Stimulated activated CD4-positive, alpha-beta T cell treated with anti-CD3 and anti-CD28 coated beads, Interleukin-2, amount 100 ng/mL, for 24 hours (primary cell): Measurements from ENCODE around the gene RAPGEF2.
"Not testable (repeated sequence)": the region's sequence is repeated elsewhere in the genome, so short reads cannot be mapped to it uniquely, and the experiment has no call there.

Source experiments
- DNase-seq, 2 donors: peaks; one replicate each; pipeline ENCODE4 v3.0.0-alpha.2; 2020

Gene RAPGEF2

DNA sequence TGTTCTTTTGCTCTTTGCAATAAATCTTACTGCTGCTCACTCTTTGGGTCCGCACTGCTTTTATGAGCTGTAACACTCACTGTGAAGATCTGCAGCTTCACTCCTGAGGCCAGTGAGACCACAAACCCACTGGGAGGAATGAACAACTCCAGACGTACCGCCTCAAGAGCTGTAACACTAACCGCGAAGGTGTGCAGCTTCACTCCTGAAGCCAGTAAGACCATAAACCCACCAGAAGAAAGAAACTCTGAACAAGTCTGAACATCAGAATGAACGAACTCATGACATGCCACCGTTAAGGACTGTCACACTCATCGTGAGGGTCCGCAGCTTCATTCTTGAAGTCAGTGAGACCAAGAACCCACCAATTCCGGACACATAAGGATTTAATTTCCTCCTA, 276.2 kb downstream of the RAPGEF2 start:
- DNase-seq, result not testable (repeated sequence)

DNA sequence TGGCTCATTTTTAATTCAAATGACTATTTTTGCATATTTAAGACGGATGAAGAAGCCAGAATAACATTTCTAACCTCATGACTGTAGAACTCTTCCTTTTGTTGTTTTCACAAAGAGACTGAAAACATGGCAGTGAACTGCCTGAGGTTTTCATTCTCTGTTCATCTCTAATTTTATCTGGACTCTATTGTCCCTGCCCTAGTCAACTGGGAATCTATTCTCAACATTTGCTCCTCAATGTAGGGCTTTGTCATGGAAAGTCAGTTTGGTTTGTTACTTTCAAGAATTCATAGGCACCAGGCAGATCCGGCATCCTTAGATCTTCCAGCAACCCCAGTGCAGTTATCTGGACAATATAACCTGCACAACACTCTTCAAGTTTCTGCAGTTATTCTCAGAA, 277.0 kb downstream of the RAPGEF2 start:
- DNase-seq, result no peak

DNA sequence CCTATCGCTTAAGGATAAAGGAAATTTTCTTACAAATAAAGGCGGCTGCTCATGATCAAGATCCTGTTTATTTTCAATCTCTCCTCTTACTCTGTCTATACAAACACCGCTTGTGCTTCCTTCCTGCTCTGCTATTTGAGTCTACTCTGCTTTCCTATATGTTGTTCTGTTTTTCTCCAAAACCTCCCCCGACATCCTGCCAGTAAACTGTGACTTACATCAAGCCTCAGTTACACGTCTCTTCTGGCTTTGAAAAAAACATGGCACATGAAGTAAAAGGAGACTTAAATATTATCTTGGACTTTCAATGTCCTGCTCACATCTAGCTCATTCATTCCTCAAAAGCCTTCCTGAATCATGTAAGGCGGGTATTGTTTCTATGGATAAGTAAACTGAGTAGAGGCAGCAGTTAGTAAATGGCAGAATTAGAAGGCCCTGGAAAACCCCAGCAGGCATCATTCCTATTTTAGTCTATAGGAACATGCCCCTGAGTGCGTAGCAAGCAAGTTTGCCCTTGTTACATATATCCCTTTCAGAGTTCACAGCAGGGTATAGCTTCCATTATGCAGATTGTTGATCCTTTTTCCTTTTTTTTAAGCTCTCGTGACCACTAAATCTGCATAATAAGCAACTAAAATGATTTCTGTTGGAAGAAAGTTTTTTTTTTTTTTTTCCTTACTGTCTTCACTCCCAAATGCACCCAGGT, 280.1 kb downstream of the RAPGEF2 start:
- DNase-seq, result no peak

DNA sequence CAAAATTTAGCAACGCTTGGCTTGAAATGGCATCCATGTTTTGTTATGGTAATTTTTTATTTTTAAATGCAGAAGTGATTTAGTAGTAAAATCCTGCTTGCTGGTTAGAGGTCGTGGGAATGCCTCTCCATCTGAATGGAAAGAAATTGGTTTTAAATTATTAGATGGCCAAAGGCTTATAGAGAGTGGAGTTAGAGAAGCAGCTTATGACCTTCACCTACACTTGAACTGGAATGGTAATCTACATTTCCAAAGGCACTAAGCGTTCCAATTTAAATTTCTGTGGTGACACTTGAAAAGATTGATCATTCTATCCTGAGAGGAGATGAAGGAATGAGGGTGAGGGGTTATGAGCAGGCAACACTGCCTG, 280.7 kb downstream of the RAPGEF2 start:
- no peak for DNase-seq

DNA sequence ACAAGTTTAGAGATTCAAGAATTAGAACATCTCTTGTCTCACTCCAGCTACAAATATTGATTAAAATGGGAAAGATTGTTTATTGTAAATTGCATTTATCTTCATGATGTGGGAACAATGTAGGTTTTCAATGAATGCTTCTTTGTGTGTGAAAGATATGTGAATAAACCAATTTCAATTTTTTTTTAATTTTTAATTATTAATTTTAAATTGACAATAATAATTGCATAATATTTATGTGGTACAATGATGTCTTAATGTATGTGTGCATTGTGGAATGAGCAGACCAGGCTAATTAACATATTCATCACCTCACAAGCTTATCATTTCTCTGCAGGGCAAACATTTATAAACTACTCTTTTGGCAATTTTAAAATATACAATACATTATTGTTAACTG, 281.1 kb downstream of the RAPGEF2 start:
- DNase-seq, result no peak

DNA sequence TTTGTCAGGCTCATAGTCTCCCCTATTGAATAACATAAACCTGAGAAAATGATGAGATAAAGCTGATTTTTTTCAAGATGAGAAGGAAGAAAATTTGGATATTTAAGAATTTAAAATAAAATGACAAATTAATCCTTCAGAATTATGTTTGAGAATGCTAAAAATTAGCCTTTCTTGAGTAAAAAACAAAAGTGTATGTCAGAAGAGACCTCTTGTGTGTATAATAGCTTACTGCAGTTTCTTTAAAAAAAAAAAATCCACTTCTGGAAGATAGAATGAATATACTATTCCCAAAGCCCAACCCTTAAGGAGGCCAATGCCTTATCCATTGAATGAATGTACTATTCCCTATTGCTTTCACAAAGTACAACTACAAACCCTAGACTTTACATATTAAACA, 281.8 kb downstream of the RAPGEF2 start:
- DNase-seq, result no peak

DNA sequence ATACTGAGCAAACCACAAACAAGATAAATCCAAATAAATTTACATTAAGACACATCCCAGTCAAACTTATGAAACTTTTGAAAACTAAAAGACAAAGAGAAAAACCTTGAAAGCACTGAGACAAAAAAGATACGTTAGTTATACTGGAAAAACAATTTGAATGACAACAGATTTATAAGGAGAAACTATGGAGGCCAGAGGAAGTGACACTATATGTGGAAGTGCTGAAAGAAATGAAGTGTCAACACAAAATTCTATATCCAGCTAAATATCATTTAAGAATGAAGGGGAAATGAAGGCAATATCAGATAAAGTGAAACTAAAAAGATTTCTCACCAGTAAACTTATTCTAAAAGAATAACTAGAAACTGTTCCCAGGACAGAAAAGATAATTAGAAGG, 283.7 kb downstream of the RAPGEF2 start:
- no peak for DNase-seq

DNA sequence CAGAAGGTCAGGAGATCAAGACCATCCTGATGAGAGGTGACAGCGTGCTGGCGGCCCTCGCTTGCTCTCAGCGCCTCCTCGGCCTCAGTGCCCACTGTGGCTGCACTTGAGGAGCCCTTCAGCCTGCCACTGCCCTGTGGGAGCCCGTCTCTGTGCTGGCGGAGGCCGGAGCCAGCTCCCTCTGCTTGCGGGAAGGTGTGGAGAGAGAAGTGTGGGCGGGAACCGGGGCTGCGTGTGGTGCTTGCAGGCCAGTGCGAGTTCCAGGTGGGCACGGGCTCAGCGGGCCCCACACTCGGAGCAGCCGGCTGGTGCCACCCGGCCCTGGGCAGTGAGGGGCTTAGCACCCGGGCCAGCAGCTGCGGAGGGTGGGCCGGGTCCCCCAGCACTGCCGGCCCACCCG, 286.9 kb downstream of the RAPGEF2 start:
- DNase-seq, result no peak

DNA sequence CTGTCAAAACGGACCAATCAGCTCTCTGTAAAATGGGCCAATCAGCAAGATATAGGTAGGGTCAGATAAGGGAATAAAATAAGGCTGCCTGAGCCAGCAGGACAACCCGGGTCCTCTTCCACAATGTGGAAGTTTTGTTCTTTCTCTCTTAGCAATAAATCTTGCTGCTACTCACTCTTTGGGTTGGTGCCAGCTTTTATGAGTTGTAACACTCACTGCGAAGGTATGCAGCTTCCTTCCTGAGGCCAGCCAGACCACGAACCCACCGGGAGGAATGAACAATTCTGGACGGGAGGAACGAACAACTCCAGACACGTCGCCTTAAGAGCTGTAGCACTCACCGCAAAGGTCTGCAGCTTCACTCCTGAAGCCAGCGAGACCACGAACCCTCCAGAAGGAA, 287.8 kb downstream of the RAPGEF2 start:
- no peak for DNase-seq

DNA sequence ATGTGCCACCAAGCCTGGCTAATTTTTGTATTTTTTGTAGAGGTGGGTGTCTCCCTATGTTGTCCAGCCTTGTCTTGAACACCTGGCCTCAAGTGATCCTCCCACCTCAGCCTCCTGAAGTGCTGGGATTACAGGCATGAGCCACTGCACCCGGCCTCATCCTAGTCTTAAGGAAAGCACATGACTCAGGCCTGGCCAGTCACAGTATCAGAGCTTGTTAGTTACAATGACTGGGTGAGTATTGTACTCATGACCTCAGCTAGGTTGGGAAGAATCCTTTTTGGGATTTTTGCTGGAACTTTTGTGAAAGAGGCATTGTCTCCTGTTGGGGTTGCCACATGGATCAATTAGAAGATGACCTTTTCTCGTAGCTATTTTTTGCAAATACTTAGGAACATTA, 292.8 kb downstream of the RAPGEF2 start:
- no peak for DNase-seq

DNA sequence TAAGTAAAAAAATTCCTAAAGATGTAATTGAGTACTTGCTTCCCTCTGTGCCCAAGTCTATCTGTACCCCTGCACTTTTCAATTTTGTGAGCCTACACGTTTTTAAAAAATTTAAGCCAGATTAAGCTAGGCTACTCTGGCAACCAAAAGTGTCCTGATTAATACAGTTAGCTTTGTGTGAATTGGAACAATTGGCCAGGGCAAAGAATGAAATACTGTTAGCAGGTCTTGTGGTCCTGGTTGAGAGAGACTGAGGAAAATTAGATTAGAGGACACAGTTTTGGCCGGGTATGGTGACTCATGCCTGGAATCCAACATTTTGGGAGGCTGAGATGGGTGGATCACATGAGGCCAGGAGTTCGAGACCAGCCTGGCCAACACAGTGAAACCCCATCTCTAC, 293.3 kb downstream of the RAPGEF2 start:
- no peak for DNase-seq

DNA sequence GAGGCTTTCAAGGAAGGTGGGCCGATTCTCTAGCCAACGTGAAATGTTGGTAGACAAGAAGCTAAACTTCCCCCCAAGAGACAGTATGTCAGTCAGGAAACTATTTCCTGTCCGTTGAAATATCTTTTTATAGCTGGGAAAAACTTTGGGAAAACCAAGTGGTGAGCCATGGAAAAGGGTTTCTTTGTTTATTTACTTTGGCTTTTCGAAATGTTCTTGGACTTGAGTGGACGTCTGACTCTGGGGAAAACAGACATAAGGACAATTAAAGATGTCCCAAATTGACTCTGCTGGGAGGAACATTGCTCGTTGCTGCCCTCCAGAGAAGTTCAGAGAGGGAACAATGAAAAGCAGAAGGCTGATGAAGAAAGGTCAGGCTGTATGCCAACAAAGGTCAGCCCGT, 295.4 kb downstream of the RAPGEF2 start:
- DNase-seq, result no peak

DNA sequence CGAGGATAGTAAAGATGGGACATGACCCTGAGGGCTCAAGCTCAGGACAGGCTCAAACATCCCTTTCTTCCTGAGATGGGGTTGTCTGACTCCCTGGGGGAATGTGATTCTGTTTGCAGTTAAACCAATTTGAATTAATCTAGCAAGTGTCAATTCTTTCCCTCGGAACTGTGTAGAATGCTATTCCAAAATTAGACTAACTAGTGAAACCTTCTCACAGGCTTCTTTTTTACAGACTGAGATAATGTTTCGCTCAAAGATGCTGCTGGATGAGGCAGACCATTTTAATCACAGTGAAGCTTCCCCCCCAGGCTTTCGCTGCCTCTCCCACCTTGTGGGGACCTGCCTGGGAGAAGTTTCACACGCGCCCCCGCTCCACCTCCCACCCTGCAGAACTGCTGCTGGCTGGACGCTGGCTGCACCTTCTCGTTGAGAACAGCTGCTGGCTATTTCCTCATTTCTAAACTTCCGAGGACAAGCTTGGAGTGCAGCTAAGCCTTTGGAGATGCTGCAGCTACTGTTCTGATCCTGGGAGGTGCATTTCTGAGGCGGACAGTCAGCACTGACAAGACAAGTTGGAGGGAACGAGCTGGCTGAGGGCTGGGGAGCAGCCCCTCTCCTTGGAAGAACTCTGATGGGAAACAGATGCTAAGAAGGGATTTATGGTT, 297.8 kb downstream of the RAPGEF2 start:
- DNase-seq, result no peak

DNA sequence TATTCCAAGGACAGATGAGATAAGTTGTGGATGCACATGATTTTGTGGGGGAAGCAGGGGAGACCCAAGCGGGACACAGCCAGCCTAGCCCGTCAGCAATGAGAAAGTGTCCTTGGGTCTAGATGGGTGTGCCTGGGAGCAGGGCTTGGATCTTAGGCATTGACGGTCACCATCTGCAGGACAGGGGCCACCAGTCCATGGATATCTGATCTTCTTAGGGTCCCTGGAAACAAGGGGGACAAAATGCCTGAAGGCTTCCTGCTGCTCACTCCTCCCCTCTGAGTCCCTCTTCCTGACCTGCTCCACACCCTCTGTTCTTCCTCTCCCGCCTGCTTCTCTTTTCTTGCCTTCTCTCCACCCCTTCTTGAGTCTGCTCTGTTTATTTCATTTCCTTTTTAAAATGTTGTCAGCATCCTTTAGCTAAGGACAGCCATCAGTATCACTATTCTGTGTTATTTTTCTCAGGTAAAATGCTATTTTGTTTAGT, 298.4 kb downstream of the RAPGEF2 start:
- DNase-seq, result no peak

DNA sequence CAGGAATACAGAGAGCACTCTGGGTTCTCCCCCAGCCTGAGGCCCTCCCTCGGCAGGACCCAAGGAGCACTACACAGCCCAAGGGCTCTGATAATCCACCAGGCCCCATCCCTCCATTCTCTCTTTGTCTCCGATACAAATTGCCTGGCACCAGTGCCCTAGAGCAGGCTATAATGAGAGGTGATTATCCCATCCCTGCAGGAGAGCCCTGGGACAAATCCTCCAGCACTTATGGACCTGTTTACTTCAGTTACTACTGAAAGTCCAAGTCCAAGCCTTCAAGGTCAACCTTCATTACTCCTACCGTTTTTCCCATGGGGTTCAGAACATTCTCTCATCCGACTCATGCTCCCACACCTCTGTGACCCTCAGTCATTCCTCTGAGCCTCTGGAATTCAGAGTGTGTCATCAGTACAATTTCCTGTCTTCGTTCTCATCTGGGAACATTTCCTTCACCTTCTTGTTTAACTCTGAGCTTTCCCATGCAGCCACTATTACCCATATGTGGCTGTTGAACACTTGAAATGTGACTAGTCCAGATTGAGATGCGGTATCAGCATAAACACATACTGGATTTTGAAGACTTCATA, 299.0 kb downstream of the RAPGEF2 start:
- DNase-seq, result no peak
